ENCODE data around the gene GLIPR2.
A peak's percentile ranks its signal among the peaks of the same experiment; 100 is the strongest.
"Not testable (repeated sequence)": the region's sequence is repeated elsewhere in the genome, so short reads cannot be mapped to it uniquely, and the experiment has no call there.

GLIPR2 gene, protein sequence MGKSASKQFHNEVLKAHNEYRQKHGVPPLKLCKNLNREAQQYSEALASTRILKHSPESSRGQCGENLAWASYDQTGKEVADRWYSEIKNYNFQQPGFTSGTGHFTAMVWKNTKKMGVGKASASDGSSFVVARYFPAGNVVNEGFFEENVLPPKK

DNA sequence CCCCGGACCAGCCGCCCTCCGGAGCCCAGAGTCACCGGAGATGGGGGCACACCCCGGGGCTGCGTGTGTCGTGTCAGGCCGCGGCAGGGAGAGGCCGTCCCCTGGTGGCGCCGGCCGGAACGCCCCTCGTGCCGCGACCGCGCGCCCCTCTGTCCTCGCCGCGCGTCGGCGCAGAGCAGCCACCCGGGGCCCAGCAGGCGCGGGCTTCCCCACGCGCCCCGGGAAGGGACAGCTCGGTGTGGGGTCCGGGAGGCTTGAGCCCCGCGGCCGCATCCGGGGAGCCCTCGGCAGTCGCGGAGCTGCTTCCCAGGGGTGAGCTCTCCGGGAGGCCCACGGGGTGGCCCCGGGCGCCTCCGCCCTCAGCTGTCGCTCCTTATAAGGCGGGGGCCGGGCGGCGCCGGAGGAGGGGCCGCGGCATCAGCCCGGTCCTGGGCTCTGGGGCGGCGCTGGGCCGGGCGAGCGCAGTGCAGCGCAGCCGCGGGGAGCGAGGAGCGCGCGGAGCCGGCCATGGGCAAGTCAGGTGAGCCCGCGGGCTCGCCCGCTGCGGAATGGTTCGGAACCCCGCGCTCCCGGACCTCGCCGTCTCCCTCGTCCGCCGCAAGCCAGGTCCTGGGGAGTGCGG is at the start of gene GLIPR2:
Gene GLIPR2 (plus strand): TSS at position 462 of the 622 bp plus-strand sequence. CDS start 46 bp downstream, at position 508.
- DNase-seq = peak in 47 of 56 donors; percentile 29 to 86 (median 61)

GRCh38 chr9:36087054-36087453 is 49.5 kb upstream of the GLIPR2 start:
- DNase-seq = not testable (repeated sequence)

GRCh38 chr9:36088020-36088419 is 48.5 kb upstream of the GLIPR2 start:
- DNase-seq = no peak

GRCh38 chr9:36091026-36091953 is 45.2 kb upstream of the GLIPR2 start:
- no peak for DNase-seq

DNA sequence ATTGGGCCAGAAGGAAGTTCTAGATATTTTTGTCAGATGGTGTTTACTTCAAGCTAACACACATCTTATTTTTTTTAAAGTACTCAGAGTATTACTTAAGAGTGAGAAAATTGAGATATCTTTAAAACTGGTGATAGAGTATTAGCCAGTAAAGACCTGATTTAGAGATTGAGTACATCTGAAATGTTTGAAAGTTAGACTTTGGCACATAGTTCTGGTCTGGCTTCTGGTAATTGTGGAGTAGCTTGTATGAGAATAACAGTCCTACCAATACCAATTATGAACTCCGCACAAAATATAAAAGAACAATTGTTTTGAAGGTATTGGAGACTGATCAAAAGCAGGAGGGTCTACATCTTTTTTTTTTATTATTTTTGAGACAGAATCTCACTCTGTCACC is 44.5 kb upstream of the GLIPR2 start:
- DNase-seq = no peak

DNA sequence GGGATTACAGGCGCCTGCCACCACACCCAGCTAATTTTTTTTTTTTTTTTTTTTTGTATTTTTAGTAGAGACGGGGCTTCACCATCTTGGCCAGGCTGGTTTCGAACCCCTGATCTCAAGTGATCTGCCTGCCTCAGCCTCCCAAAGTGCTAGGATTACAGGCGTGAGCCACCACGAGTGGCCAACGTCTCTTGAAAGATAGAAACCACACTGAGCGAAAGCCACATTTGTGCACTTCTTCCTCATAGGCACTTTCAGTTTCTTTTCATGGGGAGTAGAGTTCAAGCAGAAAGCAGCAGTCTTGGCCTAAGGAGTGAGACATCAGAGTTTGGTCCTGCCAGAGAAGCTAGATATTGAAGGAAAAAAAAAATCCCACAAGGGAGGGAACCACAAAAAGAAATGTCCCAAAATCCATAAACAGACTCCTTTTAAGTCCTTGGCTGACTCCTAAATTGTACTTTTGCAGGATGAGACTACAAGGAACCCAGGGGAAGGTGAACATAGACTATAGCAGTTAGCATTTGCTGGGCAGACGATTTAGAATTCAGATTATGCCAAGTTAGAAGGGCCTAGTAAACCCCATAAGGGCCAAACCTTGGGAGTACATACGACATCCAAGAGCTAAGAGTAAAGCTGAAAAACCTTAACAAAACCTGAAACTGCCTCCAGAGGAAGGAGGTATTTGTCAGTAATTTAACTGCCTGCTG is 43.9 kb upstream of the GLIPR2 start:
- peak in 1 of 56 donors; percentile 4 for DNase-seq

DNA sequence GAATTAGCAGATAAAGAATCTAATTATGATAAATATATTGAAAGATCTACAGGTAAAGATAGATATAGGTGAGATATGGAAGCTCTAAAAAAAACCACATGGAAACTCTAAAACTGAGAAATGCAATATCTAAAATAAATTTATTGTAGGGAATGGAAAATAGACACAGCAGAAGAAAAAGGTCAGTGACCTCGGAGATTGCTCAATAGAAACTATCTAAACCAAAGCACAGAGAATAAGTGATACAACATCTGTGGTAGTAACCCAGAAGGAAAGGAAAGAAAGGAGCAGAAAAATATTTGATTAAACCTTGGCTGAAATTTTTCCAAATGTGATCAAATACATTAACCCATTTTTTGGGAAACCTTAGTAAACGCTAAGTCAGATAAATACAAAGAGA is 43.1 kb upstream of the GLIPR2 start:
- DNase-seq = no peak

DNA sequence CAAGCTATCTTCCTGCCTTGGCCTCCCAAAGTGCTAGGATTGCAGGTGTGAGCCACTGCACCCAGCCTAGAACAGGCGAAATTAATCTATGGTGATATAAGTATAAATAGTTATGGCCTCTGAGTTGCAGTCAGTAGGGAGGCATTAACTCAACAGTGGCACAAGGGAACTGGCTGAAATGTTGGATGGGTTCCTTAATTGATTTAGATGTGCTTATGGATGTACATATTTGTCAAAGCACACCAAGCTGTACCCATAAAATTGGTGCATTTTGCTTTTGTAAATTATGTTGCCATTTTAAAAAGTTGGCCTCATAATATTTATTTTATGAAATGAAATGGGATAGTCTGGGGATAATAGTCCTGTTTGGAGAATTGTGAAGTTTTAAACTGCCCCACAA is 36.8 kb upstream of the GLIPR2 start:
- DNase-seq = no peak

DNA sequence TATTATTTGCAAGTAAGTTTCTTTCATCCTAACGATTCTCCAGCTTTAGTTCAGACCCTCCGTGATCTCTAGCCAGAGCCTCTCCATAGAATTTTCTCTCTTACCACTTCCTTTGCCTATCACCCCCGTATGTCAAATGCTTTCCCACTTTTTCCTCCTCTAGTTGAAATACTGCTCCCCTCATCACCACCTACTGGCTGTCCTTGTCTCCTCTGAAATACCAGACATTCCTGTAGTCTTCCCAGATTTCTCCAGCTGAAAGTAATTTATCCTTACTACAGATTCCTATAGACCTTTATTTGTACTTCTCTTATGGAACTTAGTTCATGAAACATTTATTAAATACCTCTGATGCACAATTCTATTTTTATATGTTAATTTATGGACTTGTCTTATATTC is 36.0 kb upstream of the GLIPR2 start:
- DNase-seq = no peak

GRCh38 chr9:36101916-36102741 is 34.4 kb upstream of the GLIPR2 start:
- peak in 1 of 56 donors; percentile 59 for DNase-seq

GRCh38 chr9:36102742-36103495 is 33.6 kb upstream of the GLIPR2 start:
- DNase-seq = peak in 50 of 56 donors; percentile 14 to 88 (median 51)

DNA sequence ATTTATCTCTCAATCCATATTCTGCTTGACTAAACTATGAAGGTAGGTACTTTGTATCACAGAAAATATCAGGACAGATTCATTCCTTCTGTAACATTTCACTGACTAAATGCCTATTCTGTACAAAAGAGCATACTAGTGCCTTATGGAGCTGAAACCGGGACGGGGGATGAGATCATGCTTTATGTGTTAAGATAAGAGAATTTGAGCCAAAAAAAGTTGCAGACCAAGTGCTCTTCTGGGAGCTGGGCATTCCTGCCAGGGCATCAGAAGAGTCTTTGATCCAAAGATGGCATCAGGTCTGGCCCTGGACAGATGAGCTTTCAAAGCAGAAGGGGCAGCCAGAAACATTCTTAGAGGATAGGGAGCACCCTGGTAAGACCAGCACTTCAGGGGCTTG is 27.5 kb upstream of the GLIPR2 start:
- no peak for DNase-seq

- no peak for DNase-seq
Measured at GRCh38 chr9:36110434-36110833, 26.1 kb upstream of the GLIPR2 start.

DNA sequence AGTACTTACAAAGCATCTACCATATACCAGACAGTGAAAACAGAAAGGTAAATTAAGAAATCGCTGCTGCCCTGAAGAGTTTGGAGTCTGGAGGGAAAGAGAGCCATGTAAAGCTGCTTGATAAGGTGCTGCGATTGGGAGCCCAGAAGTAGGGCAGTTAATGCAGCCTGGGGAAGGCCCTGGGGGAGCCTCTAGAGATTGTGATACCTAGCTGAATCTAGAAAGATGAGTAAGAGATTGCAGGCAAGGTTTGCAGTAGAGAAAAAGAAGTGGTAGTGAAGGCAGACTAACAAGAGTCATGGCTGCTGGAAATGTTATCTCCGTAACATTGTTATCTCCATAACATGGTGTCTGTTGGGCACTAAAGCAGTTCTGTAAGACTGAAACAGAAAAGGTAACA is 24.0 kb upstream of the GLIPR2 start:
- no peak for DNase-seq

GRCh38 chr9:36113999-36114398 is 22.5 kb upstream of the GLIPR2 start:
- no peak for DNase-seq

DNA sequence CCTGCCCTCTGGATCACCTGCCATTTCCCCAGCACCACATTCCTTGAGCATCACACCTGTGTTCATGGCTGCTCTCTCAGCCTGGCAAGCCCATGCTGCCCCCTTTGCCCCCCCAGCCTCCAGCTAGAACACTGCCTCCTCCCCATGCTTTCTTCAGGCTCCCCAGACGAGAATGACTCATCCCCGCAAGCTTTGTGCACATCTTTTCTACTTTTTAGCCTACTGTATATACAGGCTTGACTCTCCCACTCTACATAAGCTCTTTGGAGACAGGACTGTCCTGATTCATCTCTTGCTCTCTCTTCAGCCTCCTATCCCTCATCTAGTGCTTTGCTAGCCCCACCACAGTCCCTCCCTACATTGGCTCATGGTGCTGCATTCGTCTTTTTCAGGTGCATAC is 19.9 kb upstream of the GLIPR2 start:
- no peak for DNase-seq

DNA sequence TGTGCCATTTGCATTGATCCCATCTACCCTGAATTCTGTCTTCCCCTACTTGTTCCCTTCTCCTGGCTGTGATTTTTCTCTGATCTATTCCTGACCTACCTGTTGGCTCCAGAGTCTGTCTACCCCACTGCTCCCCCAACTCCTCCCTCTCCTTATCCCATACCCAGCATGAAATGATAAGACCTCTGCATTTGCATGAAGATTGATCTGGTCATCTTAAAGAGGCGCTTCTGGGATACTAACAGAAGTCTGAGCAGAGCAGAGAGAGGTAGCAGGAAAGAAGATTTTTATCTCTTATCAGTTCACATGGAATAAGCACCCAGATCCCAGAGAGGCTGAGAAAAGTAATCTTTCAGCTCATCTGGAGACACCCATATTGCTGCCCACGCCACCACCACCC is 18.3 kb upstream of the GLIPR2 start:
- no peak for DNase-seq

GRCh38 chr9:36118706-36119105 is 17.8 kb upstream of the GLIPR2 start:
- DNase-seq = peak in 1 of 56 donors; percentile 17

DNA sequence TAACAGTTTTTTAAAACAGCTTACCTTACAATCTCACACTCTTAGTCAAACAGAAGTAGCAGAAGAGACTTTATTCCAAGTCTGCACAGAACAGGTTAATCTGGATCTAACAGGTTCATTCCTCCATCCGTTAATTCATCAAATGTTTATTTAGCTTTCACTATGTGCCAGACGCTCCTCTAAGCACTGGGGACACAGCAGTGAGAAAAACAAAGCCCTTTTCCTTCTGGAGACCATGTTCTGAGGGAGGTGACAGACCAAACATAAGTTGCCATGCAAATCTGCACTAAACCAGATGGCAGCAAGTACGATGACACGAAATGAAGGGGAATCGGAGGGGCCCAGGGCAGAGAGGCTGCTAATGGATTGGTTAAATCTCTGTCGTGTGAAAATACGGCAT is 17.1 kb upstream of the GLIPR2 start:
- DNase-seq = no peak

DNA sequence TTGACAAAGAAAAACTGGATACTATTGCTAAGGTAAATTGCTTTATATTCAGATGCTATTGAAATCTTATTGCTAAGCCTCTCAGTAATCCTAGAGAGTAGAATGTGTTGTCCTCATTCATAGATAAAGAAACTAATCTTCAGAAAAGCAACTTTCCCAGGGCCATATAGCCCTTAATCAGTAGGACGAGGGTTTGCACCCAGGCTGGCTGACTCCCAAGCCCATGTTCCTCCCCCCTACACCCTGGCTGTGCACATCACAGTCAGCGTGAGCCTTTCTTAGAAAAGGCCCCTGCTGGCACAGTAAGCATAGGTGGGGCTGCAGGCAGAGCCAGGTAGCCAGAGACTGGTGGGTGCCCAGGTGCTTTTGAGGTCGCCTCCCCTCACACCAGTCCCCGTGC is 15.8 kb upstream of the GLIPR2 start:
- no peak for DNase-seq
